Stimulated activated naive CD8-positive, alpha-beta T cell treated with anti-CD3 and anti-CD28 coated beads, Interleukin-15, Interleukin-2, amounts not matched to agents 100 ng/mL and 50 ng/mL, for 24 hours (primary cell): Measurements from ENCODE around the gene STK24.
"Not testable (repeated sequence)": the region's sequence is repeated elsewhere in the genome, so short reads cannot be mapped to it uniquely, and the experiment has no call there.

ENCODE experiments used
- H3K27ac Mint-ChIP-seq: one replicate; pipeline ENCODE4 v1.8.0; 2021; ENCODE audit warnings: mild to moderate bottlenecking, mixed read lengths
- H3K27me3 Mint-ChIP-seq: one replicate; pipeline ENCODE4 v1.8.0; 2021; ENCODE audit warnings: mixed read lengths
- H3K36me3 Mint-ChIP-seq: one replicate; pipeline ENCODE4 v1.8.0; 2021; ENCODE audit warnings: low read depth, mixed read lengths
- H3K4me1 Mint-ChIP-seq: one replicate; pipeline ENCODE4 v1.8.0; 2021; ENCODE audit warnings: low read depth, mixed read lengths
- H3K4me3 Mint-ChIP-seq: one replicate; pipeline ENCODE4 v1.8.0; 2021; ENCODE audit warnings: mild to moderate bottlenecking, mixed read lengths
- H3K9me3 Mint-ChIP-seq: one replicate; pipeline ENCODE4 v1.8.0; 2021; ENCODE audit warnings: mixed read lengths

The STK24 gene

GRCh38 chr13:98590471-98590870, 13.6 kb upstream of the STK24 start:
- not testable (repeated sequence) for H3K9me3 Mint-ChIP-seq, H3K27me3 Mint-ChIP-seq, H3K4me3 Mint-ChIP-seq, H3K27ac Mint-ChIP-seq, H3K36me3 Mint-ChIP-seq, H3K4me1 Mint-ChIP-seq

GRCh38 chr13:98589516-98589915, 12.6 kb upstream of the STK24 start:
- not testable (repeated sequence) for H3K36me3 Mint-ChIP-seq, H3K4me1 Mint-ChIP-seq, H3K27me3 Mint-ChIP-seq, H3K4me3 Mint-ChIP-seq, H3K27ac Mint-ChIP-seq, H3K9me3 Mint-ChIP-seq

GRCh38 chr13:98586400-98587345, 9.8 kb upstream of the STK24 start:
- Mint-ChIP-seq H3K9me3 (peaks cover 4% of the 10 kb centered on the region), H3K36me3 (no peaks in the 10 kb centered on the region), H3K27me3 (no peaks in the 10 kb centered on the region), H3K4me3 (no peak overlapping the region), H3K27ac (no peak overlapping the region), H3K4me1 (peaks cover 16% of the 10 kb centered on the region)

- H3K4me1 Mint-ChIP-seq, result peaks cover 17% of the 10 kb centered on the region
- no peak overlapping the region for H3K27ac Mint-ChIP-seq
- H3K4me3 Mint-ChIP-seq, result no peak overlapping the region
- H3K9me3 Mint-ChIP-seq, result peaks cover 4% of the 10 kb centered on the region
- no peaks in the 10 kb centered on the region for H3K27me3 Mint-ChIP-seq
- H3K36me3 Mint-ChIP-seq, result no peaks in the 10 kb centered on the region
These were observed 9.0 kb upstream of the STK24 start for GRCh38 chr13:98585946-98586345.

- Mint-ChIP-seq H3K9me3 (peaks cover 4% of the 10 kb centered on the region), H3K4me1 (peaks cover 17% of the 10 kb centered on the region), H3K36me3 (no peaks in the 10 kb centered on the region), H3K4me3 (no peak overlapping the region), H3K27ac (no peak overlapping the region), H3K27me3 (no peaks in the 10 kb centered on the region)
These were observed 8.5 kb upstream of the STK24 start for GRCh38 chr13:98585398-98585754.

GRCh38 chr13:98584668-98585397, 7.9 kb upstream of the STK24 start:
- Mint-ChIP-seq H3K4me3 (no peak overlapping the region), H3K4me1 (peaks cover 17% of the 10 kb centered on the region), H3K27ac (no peak overlapping the region), H3K36me3 (no peaks in the 10 kb centered on the region), H3K9me3 (peaks cover 2% of the 10 kb centered on the region), H3K27me3 (no peaks in the 10 kb centered on the region)

GRCh38 chr13:98582947-98583346, 6.0 kb upstream of the STK24 start:
- H3K27ac Mint-ChIP-seq, result no peak overlapping the region
- no peaks in the 10 kb centered on the region for H3K9me3 Mint-ChIP-seq
- H3K27me3 Mint-ChIP-seq, result no peaks in the 10 kb centered on the region
- H3K36me3 Mint-ChIP-seq, result no peaks in the 10 kb centered on the region
- H3K4me1 Mint-ChIP-seq, result peaks cover 17% of the 10 kb centered on the region
- no peak overlapping the region for H3K4me3 Mint-ChIP-seq

- Mint-ChIP-seq H3K9me3 (no peaks in the 10 kb centered on the region), H3K36me3 (no peaks in the 10 kb centered on the region)
These were observed 5.2 kb upstream of the STK24 start for GRCh38 chr13:98581971-98582702.

GRCh38 chr13:98581381-98581780, 4.5 kb upstream of the STK24 start:
- Mint-ChIP-seq H3K27ac (no peak overlapping the region), H3K4me1 (peaks cover 19% of the 10 kb centered on the region), H3K27me3 (no peaks in the 10 kb centered on the region), H3K36me3 (no peaks in the 10 kb centered on the region), H3K9me3 (no peaks in the 10 kb centered on the region), H3K4me3 (no peak overlapping the region)

More at GRCh38 chr13:98581971-98582702, 5.2 kb upstream of the STK24 start:
- H3K27me3 Mint-ChIP-seq, result no peaks in the 10 kb centered on the region
- no peak overlapping the region for H3K4me3 Mint-ChIP-seq
- H3K4me1 Mint-ChIP-seq, result peaks cover 21% of the 10 kb centered on the region
- H3K27ac Mint-ChIP-seq, result no peak overlapping the region

- H3K27ac Mint-ChIP-seq, result no peak overlapping the region
- no peak overlapping the region for H3K4me3 Mint-ChIP-seq
- H3K9me3 Mint-ChIP-seq, result no peaks in the 10 kb centered on the region
- H3K4me1 Mint-ChIP-seq, result peaks cover 21% of the 10 kb centered on the region
- H3K36me3 Mint-ChIP-seq, result peaks cover 4% of the 10 kb centered on the region
- no peaks in the 10 kb centered on the region for H3K27me3 Mint-ChIP-seq
These were observed 3.5 kb upstream of the STK24 start for GRCh38 chr13:98580420-98580819.

- Mint-ChIP-seq H3K4me3 (peak overlapping the region; percentile 82), H3K4me1 (peaks cover 46% of the 10 kb centered on the region), H3K9me3 (no peaks in the 10 kb centered on the region), H3K36me3 (peaks cover 23% of the 10 kb centered on the region), H3K27ac (peak overlapping the region; percentile 82), H3K27me3 (no peaks in the 10 kb centered on the region)
These were observed 954 bp upstream of the STK24 start for GRCh38 chr13:98577836-98578285.

GRCh38 chr13:98576200-98576945, 534 bp downstream of the STK24 start:
- Mint-ChIP-seq H3K27ac (no peak overlapping the region), H3K36me3 (peaks cover 23% of the 10 kb centered on the region), H3K27me3 (no peaks in the 10 kb centered on the region), H3K4me3 (peak overlapping the region; percentile 89), H3K4me1 (peaks cover 49% of the 10 kb centered on the region), H3K9me3 (no peaks in the 10 kb centered on the region)

GRCh38 chr13:98575904-98576199, 1.1 kb downstream of the STK24 start:
- peak overlapping the region; percentile 89 for H3K4me3 Mint-ChIP-seq
- H3K36me3 Mint-ChIP-seq, result peaks cover 23% of the 10 kb centered on the region
- H3K4me1 Mint-ChIP-seq, result peaks cover 54% of the 10 kb centered on the region
- H3K9me3 Mint-ChIP-seq, result no peaks in the 10 kb centered on the region
- H3K27ac Mint-ChIP-seq, result peak overlapping the region; percentile 94
- H3K27me3 Mint-ChIP-seq, result no peaks in the 10 kb centered on the region

- Mint-ChIP-seq H3K4me3 (peak overlapping the region; percentile 89), H3K4me1 (peaks cover 60% of the 10 kb centered on the region)
These were observed 1.7 kb downstream of the STK24 start for GRCh38 chr13:98575009-98575903.

More at GRCh38 chr13:98575009-98575903, 1.7 kb downstream of the STK24 start:
- Mint-ChIP-seq H3K27me3 (no peaks in the 10 kb centered on the region), H3K9me3 (no peaks in the 10 kb centered on the region), H3K36me3 (peaks cover 23% of the 10 kb centered on the region), H3K27ac (peak overlapping the region; percentile 94)
